Peyer's patch (tissue), 4 donors: ENCODE results near the gene PRMT2.

ENCODE experiments used
- CTCF ChIP-seq, 6 experiments: fragments of 450-650 bp in 4 of 6; fragments of 200-600 bp in 2 of 6; sonication (generic) in 1 of 6; IDR thresholded peaks; one replicate each; pipeline ENCODE4 v1.5.1; 2017 to 2019; ENCODE audit warnings: antibody characterized with exemption in 6 of 6, mild to moderate bottlenecking in 3 of 6, moderate library complexity in 1 of 6
- POLR2A ChIP-seq, 2 donors: fragments of 450-650 bp; IDR thresholded peaks; one replicate each; pipeline ENCODE4 v1.5.1; 2017; ENCODE audit warnings: antibody characterized with exemption in 2 of 2, mild to moderate bottlenecking in 2 of 2, moderate library complexity in 2 of 2

DNA sequence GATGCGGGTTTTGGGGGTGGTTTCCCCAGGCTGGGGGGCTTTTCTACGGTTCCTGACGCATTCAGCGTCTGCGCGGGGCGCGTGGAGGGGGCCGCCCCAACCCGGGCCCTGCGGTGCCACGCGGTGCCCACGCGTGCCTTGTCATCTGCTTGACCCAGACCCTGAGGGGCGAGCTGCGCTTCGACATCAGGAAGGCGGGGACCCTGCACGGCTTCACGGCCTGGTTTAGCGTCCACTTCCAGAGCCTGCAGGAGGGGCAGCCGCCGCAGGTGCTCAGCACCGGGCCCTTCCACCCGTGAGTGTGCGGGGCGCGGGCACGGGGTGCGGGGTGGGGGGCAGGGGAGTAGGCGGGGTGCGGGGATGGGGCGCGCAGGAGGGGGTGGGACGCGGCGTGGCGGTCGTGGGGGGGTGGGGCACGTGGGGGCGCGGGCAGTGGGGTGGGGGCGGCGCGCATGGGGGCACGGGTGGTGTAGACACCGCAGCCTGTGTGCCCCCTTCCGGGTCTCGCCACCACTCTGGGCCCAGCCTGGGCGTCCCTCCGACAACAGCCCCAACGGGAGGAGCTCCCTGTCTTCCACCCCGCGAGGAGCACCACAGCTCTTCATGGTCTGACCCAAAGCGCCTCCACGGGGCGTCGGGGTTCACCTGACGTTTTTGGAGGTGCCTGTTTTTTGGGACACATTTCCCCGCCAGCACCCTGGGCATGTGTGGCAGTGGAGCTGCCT is 26.3 kb downstream of the PRMT2 start:
- no peak for TF ChIP-seq POLR2A (IDR thresholded peaks at IDR 0.05)
- TF ChIP-seq CTCF (IDR thresholded peaks at IDR 0.05), result no peak
